Measurements from ENCODE around the gene EFTUD2.
A peak's percentile ranks its signal among the peaks of the same experiment; 100 is the strongest.

Gene EFTUD2

DNA sequence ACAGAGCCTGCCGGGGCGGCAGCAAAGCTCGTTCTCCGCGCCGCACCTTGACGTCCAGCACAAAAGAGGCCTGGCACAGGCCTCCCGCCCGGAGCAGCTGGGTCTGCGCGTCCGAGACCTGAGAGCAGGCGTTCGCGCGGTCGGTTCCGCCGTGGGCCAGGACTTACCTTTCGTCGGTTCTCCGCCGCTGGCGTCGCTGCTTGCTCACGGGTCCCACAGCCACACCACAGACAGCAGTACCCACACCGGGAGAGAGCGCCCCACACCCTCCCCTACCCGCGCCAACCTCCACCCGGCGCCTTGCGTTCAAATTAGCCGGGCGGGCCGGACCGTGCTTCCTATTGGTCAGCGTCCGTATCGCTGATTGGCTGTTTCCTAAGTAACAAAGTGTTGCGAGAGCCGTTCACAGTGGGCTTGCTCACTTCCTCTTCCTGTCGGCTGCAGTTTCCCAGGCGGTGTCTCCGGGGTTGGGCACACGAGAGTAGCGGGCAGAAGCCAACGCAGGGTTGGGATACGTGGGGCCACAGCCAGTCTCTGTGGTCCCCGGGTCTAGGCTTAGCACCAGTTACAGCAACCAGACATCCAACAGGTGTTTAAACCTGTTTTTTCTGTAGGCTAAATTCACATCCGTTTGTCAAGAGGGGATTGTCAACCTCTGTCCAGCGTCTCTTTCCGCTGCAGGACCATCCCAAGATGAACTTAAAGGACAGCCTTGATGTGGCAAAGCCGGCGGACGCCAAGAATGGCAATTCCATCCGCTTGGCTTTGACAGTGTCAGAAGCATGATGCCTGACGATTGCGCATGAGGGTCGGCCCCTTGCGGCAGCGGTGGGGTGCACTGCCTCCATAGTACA lies 48.4 kb upstream of the EFTUD2 start, which contains the start of gene KIF18B (continued):
- TF ChIP-seq, protein P1, sequence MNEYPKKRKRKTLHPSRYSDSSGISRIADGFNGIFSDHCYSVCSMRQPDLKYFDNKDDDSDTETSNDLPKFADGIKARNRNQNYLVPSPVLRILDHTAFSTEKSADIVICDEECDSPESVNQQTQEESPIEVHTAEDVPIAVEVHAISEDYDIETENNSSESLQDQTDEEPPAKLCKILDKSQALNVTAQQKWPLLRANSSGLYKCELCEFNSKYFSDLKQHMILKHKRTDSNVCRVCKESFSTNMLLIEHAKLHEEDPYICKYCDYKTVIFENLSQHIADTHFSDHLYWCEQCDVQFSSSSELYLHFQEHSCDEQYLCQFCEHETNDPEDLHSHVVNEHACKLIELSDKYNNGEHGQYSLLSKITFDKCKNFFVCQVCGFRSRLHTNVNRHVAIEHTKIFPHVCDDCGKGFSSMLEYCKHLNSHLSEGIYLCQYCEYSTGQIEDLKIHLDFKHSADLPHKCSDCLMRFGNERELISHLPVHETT (tag by site-specific recombination; IDR thresholded peaks at IDR 0.05), result peak; percentile 15; the same call in 1 of the 2 replicates
- TF ChIP-seq ZNF2 (tag by site-specific recombination; IDR thresholded peaks at IDR 0.05) (peak; percentile 60), SCRT1 (tag by site-specific recombination; IDR thresholded peaks at IDR 0.05; ENCODE audit: borderline replicate concordance) (peak; percentile 60; the same call in 1 of the 2 replicates), ZNF10 (tag by site-specific recombination; IDR thresholded peaks at IDR 0.05) (no peak), ZNF776 (tag by site-specific recombination; IDR thresholded peaks at IDR 0.05; ENCODE audit: borderline replicate concordance) (no peak), ZNF623 (tag by site-specific recombination; IDR thresholded peaks at IDR 0.05) (no peak), ZNF354C (tag by site-specific recombination; IDR thresholded peaks at IDR 0.05; ENCODE audit: borderline replicate concordance, low read depth) (no peak), ZNF341 (tag by site-specific recombination; IDR thresholded peaks at IDR 0.05; ENCODE audit: low read depth) (0 out of 2 replicates have a peak, but pooled peaks have one; percentile 7), ZNF626 (tag by site-specific recombination; IDR thresholded peaks at IDR 0.05) (no peak), GLIS2 (tag by site-specific recombination; IDR thresholded peaks at IDR 0.05) (peak; percentile 27; the same call in 1 of the 2 replicates), ZSCAN16 (tag by site-specific recombination; IDR thresholded peaks at IDR 0.05) (no peak), ZBTB7A (tag by site-specific recombination; IDR thresholded peaks at IDR 0.05; ENCODE audit: low read depth) (no peak), ZNF48 (tag by site-specific recombination; IDR thresholded peaks at IDR 0.05) (no peak), ZBTB8A (tag by site-specific recombination; IDR thresholded peaks at IDR 0.05) (peak; percentile 59), ZNF350 (tag by site-specific recombination; IDR thresholded peaks at IDR 0.05) (no peak), ZNF585B (tag by site-specific recombination; IDR thresholded peaks at IDR 0.05) (no peak), ZNF701 (tag by site-specific recombination; IDR thresholded peaks at IDR 0.05) (no peak), GLI2 (tag by site-specific recombination; IDR thresholded peaks at IDR 0.05; ENCODE audit: borderline replicate concordance, low read depth) (no peak), YY1 (tag by site-specific recombination; IDR thresholded peaks at IDR 0.05) (no peak; the same call in 1 of the 2 replicates), SALL2 (tag by site-specific recombination; IDR thresholded peaks at IDR 0.05; ENCODE audit: borderline replicate concordance) (no peak), FEZF1 (tag by site-specific recombination; IDR thresholded peaks at IDR 0.05) (no peak), ZNF621 (tag by site-specific recombination; IDR thresholded peaks at IDR 0.05) (no peak), MZF1 (tag by site-specific recombination; IDR thresholded peaks at IDR 0.05; ENCODE audit: borderline replicate concordance) (no peak), ZNF37A (tag by site-specific recombination; IDR thresholded peaks at IDR 0.05) (no peak), ZNF138 (tag by site-specific recombination; IDR thresholded peaks at IDR 0.05; ENCODE audit: borderline replicate concordance) (no peak), ZNF416 (tag by site-specific recombination; IDR thresholded peaks at IDR 0.05) (no peak)
- TF ChIP-seq, protein P2, sequence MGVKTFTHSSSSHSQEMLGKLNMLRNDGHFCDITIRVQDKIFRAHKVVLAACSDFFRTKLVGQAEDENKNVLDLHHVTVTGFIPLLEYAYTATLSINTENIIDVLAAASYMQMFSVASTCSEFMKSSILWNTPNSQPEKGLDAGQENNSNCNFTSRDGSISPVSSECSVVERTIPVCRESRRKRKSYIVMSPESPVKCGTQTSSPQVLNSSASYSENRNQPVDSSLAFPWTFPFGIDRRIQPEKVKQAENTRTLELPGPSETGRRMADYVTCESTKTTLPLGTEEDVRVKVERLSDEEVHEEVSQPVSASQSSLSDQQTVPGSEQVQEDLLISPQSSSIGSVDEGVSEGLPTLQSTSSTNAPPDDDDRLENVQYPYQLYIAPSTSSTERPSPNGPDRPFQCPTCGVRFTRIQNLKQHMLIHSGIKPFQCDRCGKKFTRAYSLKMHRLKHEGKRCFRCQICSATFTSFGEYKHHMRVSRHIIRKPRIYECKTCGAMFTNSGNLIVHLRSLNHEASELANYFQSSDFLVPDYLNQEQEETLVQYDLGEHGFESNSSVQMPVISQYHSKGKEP (tag by site-specific recombination; IDR thresholded peaks at IDR 0.05), result no peak
- TF ChIP-seq, protein P3, sequence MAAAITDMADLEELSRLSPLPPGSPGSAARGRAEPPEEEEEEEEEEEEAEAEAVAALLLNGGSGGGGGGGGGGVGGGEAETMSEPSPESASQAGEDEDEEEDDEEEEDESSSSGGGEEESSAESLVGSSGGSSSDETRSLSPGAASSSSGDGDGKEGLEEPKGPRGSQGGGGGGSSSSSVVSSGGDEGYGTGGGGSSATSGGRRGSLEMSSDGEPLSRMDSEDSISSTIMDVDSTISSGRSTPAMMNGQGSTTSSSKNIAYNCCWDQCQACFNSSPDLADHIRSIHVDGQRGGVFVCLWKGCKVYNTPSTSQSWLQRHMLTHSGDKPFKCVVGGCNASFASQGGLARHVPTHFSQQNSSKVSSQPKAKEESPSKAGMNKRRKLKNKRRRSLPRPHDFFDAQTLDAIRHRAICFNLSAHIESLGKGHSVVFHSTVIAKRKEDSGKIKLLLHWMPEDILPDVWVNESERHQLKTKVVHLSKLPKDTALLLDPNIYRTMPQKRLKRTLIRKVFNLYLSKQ (tag by site-specific recombination; IDR thresholded peaks at IDR 0.05; ENCODE audit: borderline replicate concordance), result no peak
- TF ChIP-seq, protein P4, sequence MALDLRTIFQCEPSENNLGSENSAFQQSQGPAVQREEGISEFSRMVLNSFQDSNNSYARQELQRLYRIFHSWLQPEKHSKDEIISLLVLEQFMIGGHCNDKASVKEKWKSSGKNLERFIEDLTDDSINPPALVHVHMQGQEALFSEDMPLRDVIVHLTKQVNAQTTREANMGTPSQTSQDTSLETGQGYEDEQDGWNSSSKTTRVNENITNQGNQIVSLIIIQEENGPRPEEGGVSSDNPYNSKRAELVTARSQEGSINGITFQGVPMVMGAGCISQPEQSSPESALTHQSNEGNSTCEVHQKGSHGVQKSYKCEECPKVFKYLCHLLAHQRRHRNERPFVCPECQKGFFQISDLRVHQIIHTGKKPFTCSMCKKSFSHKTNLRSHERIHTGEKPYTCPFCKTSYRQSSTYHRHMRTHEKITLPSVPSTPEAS (tag by site-specific recombination; IDR thresholded peaks at IDR 0.05), result no peak
- TF ChIP-seq, protein P5, sequence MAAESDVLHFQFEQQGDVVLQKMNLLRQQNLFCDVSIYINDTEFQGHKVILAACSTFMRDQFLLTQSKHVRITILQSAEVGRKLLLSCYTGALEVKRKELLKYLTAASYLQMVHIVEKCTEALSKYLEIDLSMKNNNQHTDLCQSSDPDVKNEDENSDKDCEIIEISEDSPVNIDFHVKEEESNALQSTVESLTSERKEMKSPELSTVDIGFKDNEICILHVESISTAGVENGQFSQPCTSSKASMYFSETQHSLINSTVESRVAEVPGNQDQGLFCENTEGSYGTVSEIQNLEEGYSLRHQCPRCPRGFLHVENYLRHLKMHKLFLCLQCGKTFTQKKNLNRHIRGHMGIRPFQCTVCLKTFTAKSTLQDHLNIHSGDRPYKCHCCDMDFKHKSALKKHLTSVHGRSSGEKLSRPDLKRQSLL (tag by site-specific recombination; IDR thresholded peaks at IDR 0.05), result no peak
- TF ChIP-seq, protein P6, sequence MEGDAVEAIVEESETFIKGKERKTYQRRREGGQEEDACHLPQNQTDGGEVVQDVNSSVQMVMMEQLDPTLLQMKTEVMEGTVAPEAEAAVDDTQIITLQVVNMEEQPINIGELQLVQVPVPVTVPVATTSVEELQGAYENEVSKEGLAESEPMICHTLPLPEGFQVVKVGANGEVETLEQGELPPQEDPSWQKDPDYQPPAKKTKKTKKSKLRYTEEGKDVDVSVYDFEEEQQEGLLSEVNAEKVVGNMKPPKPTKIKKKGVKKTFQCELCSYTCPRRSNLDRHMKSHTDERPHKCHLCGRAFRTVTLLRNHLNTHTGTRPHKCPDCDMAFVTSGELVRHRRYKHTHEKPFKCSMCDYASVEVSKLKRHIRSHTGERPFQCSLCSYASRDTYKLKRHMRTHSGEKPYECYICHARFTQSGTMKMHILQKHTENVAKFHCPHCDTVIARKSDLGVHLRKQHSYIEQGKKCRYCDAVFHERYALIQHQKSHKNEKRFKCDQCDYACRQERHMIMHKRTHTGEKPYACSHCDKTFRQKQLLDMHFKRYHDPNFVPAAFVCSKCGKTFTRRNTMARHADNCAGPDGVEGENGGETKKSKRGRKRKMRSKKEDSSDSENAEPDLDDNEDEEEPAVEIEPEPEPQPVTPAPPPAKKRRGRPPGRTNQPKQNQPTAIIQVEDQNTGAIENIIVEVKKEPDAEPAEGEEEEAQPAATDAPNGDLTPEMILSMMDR (tag by site-specific recombination; IDR thresholded peaks at IDR 0.05), result peak; percentile 90

All from HEK293 (cell line).